Neuronal stem cell (in vitro differentiated cells): ENCODE results near the gene POLN.

Experiments used
- DNase-seq: peaks from one replicate; pipeline ENCODE4 v3.0.0-alpha.2; 2013; ENCODE audit warnings: low spot score
- H2AFZ ChIP-seq: one replicate; pipeline ENCODE4 v1.6.1; 2013; ENCODE audit warnings: mild to moderate bottlenecking, low read length, inconsistent platforms
- H2AK5ac ChIP-seq: 2 replicates; pipeline ENCODE4 v1.6.1; 2013; ENCODE audit warnings: low read depth, mild to moderate bottlenecking, inconsistent platforms, low read length, moderate library complexity, mixed read lengths
- H2BK120ac ChIP-seq: 2 replicates; pipeline ENCODE4 v1.6.1; 2013; ENCODE audit warnings: low read depth, mild to moderate bottlenecking, inconsistent platforms, low read length, moderate library complexity, mixed read lengths
- H2BK12ac ChIP-seq: one replicate; pipeline ENCODE4 v1.6.1; 2013; ENCODE audit warnings: low read length, inconsistent platforms
- H2BK15ac ChIP-seq: 2 replicates; pipeline ENCODE4 v1.6.1; 2013; ENCODE audit warnings: mild to moderate bottlenecking, low read length, inconsistent platforms, mixed read lengths
- H2BK5ac ChIP-seq: one replicate; pipeline ENCODE4 v1.6.1; 2013; ENCODE audit warnings: inconsistent platforms, mild to moderate bottlenecking, low read length, moderate library complexity
- H3K14ac ChIP-seq: one replicate; pipeline ENCODE4 v1.6.1; 2013; ENCODE audit warnings: low read length, inconsistent platforms
- H3K18ac ChIP-seq: 2 replicates; pipeline ENCODE4 v1.6.1; 2013; ENCODE audit warnings: low read length, inconsistent platforms
- H3K23ac ChIP-seq: 2 replicates; pipeline ENCODE4 v1.6.1; 2013; ENCODE audit warnings: low read depth, mild to moderate bottlenecking, mixed read lengths, low read length, inconsistent platforms; ENCODE audit not compliant: poor library complexity
- H3K27ac ChIP-seq: replicated peaks from 3 replicates; pipeline ENCODE4 v1.5.1; 2013; ENCODE audit warnings: low read length, inconsistent platforms
- H3K27me3 ChIP-seq, 3 experiments: 2 replicates each; pipeline ENCODE4 v1.6.1; 2013; ENCODE audit warnings: low read length in 3 of 3, mild to moderate bottlenecking in 2 of 3, inconsistent platforms in 1 of 3, low read depth in 1 of 3, mixed read lengths in 1 of 3, moderate library complexity in 1 of 3; ENCODE audit not compliant: control insufficient read depth in 3 of 3, insufficient read depth in 3 of 3
- H3K36me3 ChIP-seq, 2 donors: replicated peaks in 1 of 2; 2 replicates each; pipeline ENCODE4 v1.6.1; 2013; ENCODE audit warnings: low read length in 2 of 2; ENCODE audit not compliant: control insufficient read depth in 2 of 2, insufficient read depth in 2 of 2
- H3K4ac ChIP-seq: 2 replicates; pipeline ENCODE4 v1.6.1; 2013; ENCODE audit warnings: inconsistent platforms, mild to moderate bottlenecking, low read length, moderate library complexity
- H3K4me1 ChIP-seq, 2 donors: 1 replicate in 1 of 2; 2 replicates in 1 of 2; pipeline ENCODE4 v1.6.1; 2013; ENCODE audit warnings: low read length in 2 of 2, low read depth in 1 of 2; ENCODE audit not compliant: control insufficient read depth in 2 of 2, insufficient read depth in 1 of 2
- H3K4me2 ChIP-seq: one replicate; pipeline ENCODE4 v1.6.1; 2013; ENCODE audit warnings: mild to moderate bottlenecking, low read length, inconsistent platforms; ENCODE audit not compliant: insufficient read depth, poor library complexity, severe bottlenecking
- H3K4me3 ChIP-seq, 2 donors: 2 replicates each; pipeline ENCODE4 v1.5.1; 2013; ENCODE audit warnings: low read length in 2 of 2, mild to moderate bottlenecking in 2 of 2, inconsistent platforms in 1 of 2, moderate library complexity in 1 of 2
- H3K79me1 ChIP-seq: one replicate; pipeline ENCODE4 v1.6.1; 2013; ENCODE audit warnings: low read depth, mild to moderate bottlenecking, inconsistent platforms, low read length, moderate library complexity
- H3K9ac ChIP-seq: one replicate; pipeline ENCODE4 v1.6.1; 2013; ENCODE audit warnings: mild to moderate bottlenecking, low read depth, low read length, inconsistent platforms; ENCODE audit not compliant: poor library complexity
- H3K9me3 ChIP-seq, 2 donors: replicated peaks in 1 of 2; 2 replicates each; pipeline versions ENCODE3 to v1.6.1; 2013; ENCODE audit warnings: low read length in 2 of 2, mild to moderate bottlenecking in 2 of 2, inconsistent platforms in 1 of 2, low read depth in 1 of 2, mixed read lengths in 1 of 2, moderate library complexity in 1 of 2; ENCODE audit not compliant: control insufficient read depth in 2 of 2, insufficient read depth in 1 of 2
- H4K8ac ChIP-seq: one replicate; pipeline ENCODE4 v1.6.1; 2013; ENCODE audit warnings: low read depth, mild to moderate bottlenecking, inconsistent platforms, low read length, moderate library complexity
- H4K91ac ChIP-seq: one replicate; pipeline ENCODE4 v1.6.1; 2013; ENCODE audit warnings: low read length, low read depth, mild to moderate bottlenecking, inconsistent platforms; ENCODE audit not compliant: poor library complexity
- WGBS, 2 donors: extraction: QIAGEN DNeasy Blood & Tissue Kit; methylation state at CpG; one replicate each; pipeline ENCODE4 v1.1.7; 2013; ENCODE audit warnings: missing lambda C conversion rate in 2 of 2, mixed read lengths in 1 of 2; ENCODE audit not compliant: insufficient read length in 2 of 2, insufficient replicate concordance in 1 of 2; ENCODE audit errors: extremely low coverage in 2 of 2; 5-methylcytosine and 5-hydroxymethylcytosine counted together

Gene POLN

GRCh38 chr4:2083826-2084160 lies 158.1 kb downstream of the POLN start:
- H3K27me3 ChIP-seq: no peaks in the 10 kb centered on the region
- H2AK5ac ChIP-seq: no peak overlapping the region
- WGBS, 2 donors: no CpG with 5 or more reads among the region's 6 CpGs
- H3K4me1 ChIP-seq: peaks cover 0 to 5% of the 10 kb centered on the region in 2 donors
- no peak overlapping the region for H4K8ac ChIP-seq
- no peaks in the 10 kb centered on the region for H3K36me3 ChIP-seq
- peaks cover 0 to 14% of the 10 kb centered on the region in 2 donors for H3K9me3 ChIP-seq
- H2BK15ac ChIP-seq: no peak overlapping the region
- H3K14ac ChIP-seq: no peak overlapping the region
- H3K4me3 ChIP-seq: no peak overlapping the region
- H2AFZ ChIP-seq: no peak overlapping the region
- no peak for DNase-seq
- no peak overlapping the region for H3K4me2 ChIP-seq
- H3K9ac ChIP-seq: no peak overlapping the region
- no peak overlapping the region for H3K4ac ChIP-seq
- no peak overlapping the region for H3K23ac ChIP-seq
- no peak overlapping the region for H2BK120ac ChIP-seq
- H2BK12ac ChIP-seq: no peak overlapping the region
- no peak overlapping the region for H3K18ac ChIP-seq
- H3K79me1 ChIP-seq: no peaks in the 10 kb centered on the region
- no peak overlapping the region for H2BK5ac ChIP-seq
- H3K27ac ChIP-seq: no peak overlapping the region
- no peak overlapping the region for H4K91ac ChIP-seq

- H2AK5ac ChIP-seq: no peak overlapping the region
- H4K8ac ChIP-seq: no peak overlapping the region
- no peak overlapping the region for H2BK12ac ChIP-seq
- peaks cover 0 to 5% of the 10 kb centered on the region in 2 donors for H3K4me1 ChIP-seq
- no peaks in the 10 kb centered on the region for H3K79me1 ChIP-seq
- H3K9me3 ChIP-seq: peaks cover 0 to 14% of the 10 kb centered on the region in 2 donors
- H3K4ac ChIP-seq: no peak overlapping the region
- no peak overlapping the region for H2BK5ac ChIP-seq
- no peak overlapping the region for H3K23ac ChIP-seq
- no peak overlapping the region for H3K14ac ChIP-seq
- H3K36me3 ChIP-seq: no peaks in the 10 kb centered on the region
- H2AFZ ChIP-seq: no peak overlapping the region
- DNase-seq: no peak
- H3K18ac ChIP-seq: no peak overlapping the region
- H2BK15ac ChIP-seq: no peak overlapping the region
- WGBS, 2 donors: no CpG with 5 or more reads among the region's 15 CpGs
- no peak overlapping the region for H3K27ac ChIP-seq
- no peak overlapping the region for H3K9ac ChIP-seq
- no peak overlapping the region for H4K91ac ChIP-seq
- no peak overlapping the region for H3K4me3 ChIP-seq
- H3K4me2 ChIP-seq: no peak overlapping the region
- no peak overlapping the region for H2BK120ac ChIP-seq
- H3K27me3 ChIP-seq: no peaks in the 10 kb centered on the region
Measured at GRCh38 chr4:2083116-2083825, 158.7 kb downstream of the POLN start.

- no peak overlapping the region for H2BK120ac ChIP-seq
- H3K27ac ChIP-seq: no peak overlapping the region
- H2BK12ac ChIP-seq: no peak overlapping the region
- no peak overlapping the region for H2AK5ac ChIP-seq
- H3K27me3 ChIP-seq: no peaks in the 10 kb centered on the region
- H3K9ac ChIP-seq: no peak overlapping the region
- H3K9me3 ChIP-seq: peaks cover 0 to 13% of the 10 kb centered on the region in 2 donors
- no peak overlapping the region for H3K4me2 ChIP-seq
- no peaks in the 10 kb centered on the region for H3K36me3 ChIP-seq
- H4K8ac ChIP-seq: no peak overlapping the region
- H2AFZ ChIP-seq: no peak overlapping the region
- peaks cover 0 to 5% of the 10 kb centered on the region in 2 donors for H3K4me1 ChIP-seq
- WGBS, 2 donors: no CpG with 5 or more reads among the region's 4 CpGs
- H3K18ac ChIP-seq: no peak overlapping the region
- DNase-seq: no peak
- H2BK5ac ChIP-seq: no peak overlapping the region
- H4K91ac ChIP-seq: no peak overlapping the region
- H3K4ac ChIP-seq: no peak overlapping the region
- no peaks in the 10 kb centered on the region for H3K79me1 ChIP-seq
- H3K4me3 ChIP-seq: no peak overlapping the region
- no peak overlapping the region for H2BK15ac ChIP-seq
- H3K23ac ChIP-seq: no peak overlapping the region
- H3K14ac ChIP-seq: no peak overlapping the region
Measured at GRCh38 chr4:2082627-2083026, 159.3 kb downstream of the POLN start.

- no peak for DNase-seq
Measured at GRCh38 chr4:2082118-2082517, 159.8 kb downstream of the POLN start.

More at GRCh38 chr4:2082118-2082517, 159.8 kb downstream of the POLN start:
- H3K23ac ChIP-seq: no peak overlapping the region
- H3K9me3 ChIP-seq: peaks cover 0 to 9% of the 10 kb centered on the region in 2 donors
- WGBS, 2 donors: no CpG with 5 or more reads among the region's 3 CpGs
- no peak overlapping the region for H2BK12ac ChIP-seq
- H2AFZ ChIP-seq: no peak overlapping the region
- peaks cover 0 to 7% of the 10 kb centered on the region in 2 donors for H3K4me1 ChIP-seq
- no peak overlapping the region for H3K14ac ChIP-seq
- H2BK120ac ChIP-seq: no peak overlapping the region
- H2BK15ac ChIP-seq: no peak overlapping the region
- H3K9ac ChIP-seq: peak overlapping the region; percentile 45
- H3K4ac ChIP-seq: no peak overlapping the region
- H3K36me3 ChIP-seq: no peaks in the 10 kb centered on the region
- peak overlapping the region; percentile 41 for H4K91ac ChIP-seq
- no peak overlapping the region for H3K4me2 ChIP-seq
- peak overlapping the region; percentile 41 for H3K18ac ChIP-seq
- H3K79me1 ChIP-seq: no peaks in the 10 kb centered on the region
- H3K4me3 ChIP-seq: no peak overlapping the region
- no peak overlapping the region for H2BK5ac ChIP-seq
- H3K27ac ChIP-seq: no peak overlapping the region
- H3K27me3 ChIP-seq: no peaks in the 10 kb centered on the region
- no peak overlapping the region for H2AK5ac ChIP-seq
- H4K8ac ChIP-seq: no peak overlapping the region
